ENCODE data around the gene CLCN5.

GRCh38 chrX:49956313-49956712 lies 33.9 kb downstream of the CLCN5 start:
- TF ChIP-seq ARNT (IDR thresholded peaks at IDR 0.05) (no peak), SP1 (IDR thresholded peaks at IDR 0.05) (no peak), NFRKB (IDR thresholded peaks at IDR 0.05) (no peak), L3MBTL2 (conservative IDR thresholded peaks at IDR 0.05) (no peak), ZNF384 (IDR thresholded peaks at IDR 0.05) (no peak), FOXK2 (IDR thresholded peaks at IDR 0.05) (no peak), LEF1 (IDR thresholded peaks at IDR 0.05; ENCODE audit: borderline replicate concordance) (no peak), ELF4 (IDR thresholded peaks at IDR 0.05) (no peak), CTBP1 (IDR thresholded peaks at IDR 0.05; ENCODE audit: borderline replicate concordance) (no peak), SUZ12 (IDR thresholded peaks at IDR 0.05) (no peak), FOXA1 (IDR thresholded peaks at IDR 0.05) (no peak), HDGF (IDR thresholded peaks at IDR 0.05; ENCODE audit: borderline replicate concordance) (no peak), FOXM1 (IDR thresholded peaks at IDR 0.05; ENCODE audit: borderline replicate concordance) (no peak)
